CD4-positive, alpha-beta T cell treated with Interleukin-17A for 1 hour (primary cell): ENCODE data around the gene ZC3H18.
A peak's percentile ranks its signal among the peaks of the same experiment; 100 is the strongest.
"Not testable (repeated sequence)": the region's sequence is repeated elsewhere in the genome, so short reads cannot be mapped to it uniquely, and the experiment has no call there.

Experiments
- DNase-seq: peaks from one replicate; pipeline ENCODE4 v3.0.0-alpha.2; 2020

ZC3H18 gene

GRCh38 chr16:88656291-88656980 is 86.2 kb downstream of the ZC3H18 start:
- no peak for DNase-seq

GRCh38 chr16:88657371-88657770 is 87.2 kb downstream of the ZC3H18 start:
- no peak for DNase-seq

- no peak for DNase-seq
Measured at GRCh38 chr16:88658714-88659113, 88.5 kb downstream of the ZC3H18 start.

GRCh38 chr16:88659160-88659559 is 89.0 kb downstream of the ZC3H18 start:
- DNase-seq: no peak

GRCh38 chr16:88661468-88661867 is 91.3 kb downstream of the ZC3H18 start:
- DNase-seq: no peak

GRCh38 chr16:88662222-88662842 is 92.1 kb downstream of the ZC3H18 start:
- no peak for DNase-seq

GRCh38 chr16:88662843-88663606 is 92.8 kb downstream of the ZC3H18 start, which contains the start of gene MVD:
Gene MVD (minus strand): TSS chr16:88663091. CDS start chr16:88663080, 11 bp downstream.
- peak; percentile 96 for DNase-seq

- no peak for DNase-seq
Measured at GRCh38 chr16:88665148-88665547, 94.9 kb downstream of the ZC3H18 start.

- no peak for DNase-seq
Measured at GRCh38 chr16:88665570-88665969, 95.4 kb downstream of the ZC3H18 start.

- DNase-seq: no peak
Measured at GRCh38 chr16:88667461-88667860, 97.3 kb downstream of the ZC3H18 start.

- not testable (repeated sequence) for DNase-seq
Measured at GRCh38 chr16:88669493-88669892, 99.3 kb downstream of the ZC3H18 start.

GRCh38 chr16:88669980-88670379 is 99.8 kb downstream of the ZC3H18 start:
- no peak for DNase-seq

GRCh38 chr16:88671806-88672205 is 101.6 kb downstream of the ZC3H18 start:
- no peak for DNase-seq

GRCh38 chr16:88672776-88673175 is 102.6 kb downstream of the ZC3H18 start:
- DNase-seq: no peak

- no peak for DNase-seq
Measured at GRCh38 chr16:88673716-88674379, 103.6 kb downstream of the ZC3H18 start.

- no peak for DNase-seq
Measured at GRCh38 chr16:88676502-88677242, 106.5 kb downstream of the ZC3H18 start.

GRCh38 chr16:88677721-88678120 is 107.5 kb downstream of the ZC3H18 start:
- no peak for DNase-seq

GRCh38 chr16:88678224-88678979 is 108.2 kb downstream of the ZC3H18 start:
- no peak for DNase-seq

GRCh38 chr16:88680554-88681083 is 110.4 kb downstream of the ZC3H18 start:
- DNase-seq: no peak

- peak; percentile 63 for DNase-seq
Measured at GRCh38 chr16:88681084-88681680, 111.0 kb downstream of the ZC3H18 start.
